ENCODE results near the gene TMED5. TPM values are rescaled to one million over a fixed set of nuclear protein-coding genes. Genes with fewer than 3 reads are reported as not detected.

The TMED5 gene
- total RNA-seq, 1 experiment from 2014 or later: 32.6 TPM

GRCh38 chr1:93200714-93201113 lies 20.5 kb upstream of the TMED5 start:
- Histone ChIP-seq H2AFZ (ENCODE audit: low read depth, low read length, poor library complexity, severe bottlenecking) (no peak overlapping the region), H4K20me1 (ENCODE audit: insufficient read depth) (no peaks in the 10 kb centered on the region), H3K9me2 (ENCODE audit: insufficient read depth) (no peaks in the 10 kb centered on the region), H3K27ac (ENCODE audit: low read depth, low read length) (no peak overlapping the region), H3K79me2 (ENCODE audit: insufficient read depth, low read length) (no peaks in the 10 kb centered on the region), H3K27me3 (ENCODE audit: insufficient read depth, low read length) (no peaks in the 10 kb centered on the region), H3K4me2 (ENCODE audit: low read length) (no peak overlapping the region), H3K4me3 (replicated peaks in 1 of 2; ENCODE audit: low read depth in 1 of 2, low read length in 2 of 2) (no peak overlapping the region), H3K36me3 (ENCODE audit: control insufficient read depth in 1 of 2, insufficient read depth in 2 of 2, low read length in 2 of 2) (peaks cover 13 to 17% of the 10 kb centered on the region in 2 experiments; a peak in 1 of 4 replicates), H3K9ac (ENCODE audit: low read length) (no peak overlapping the region), H3K9me3 (ENCODE audit: control insufficient read depth in 1 of 2, insufficient read depth in 1 of 2, low read depth in 1 of 2, low read length in 2 of 2) (no peaks in the 10 kb centered on the region), H3K4me1 (ENCODE audit: control insufficient read depth in 1 of 2, insufficient read depth in 2 of 2, low read length in 2 of 2) (no peaks in the 10 kb centered on the region)
- ChIA-PET POLR2A (no interaction called here), RAD21 (ENCODE audit: low non-redundant PET in 1 of 2, low total read pairs in 2 of 2, uncharacterized antibody in 2 of 2, unreplicated experiment in 2 of 2) (no interaction called here), CTCF (no interaction called here)
- no peak for DNase-seq (ENCODE audit: low read depth, low spot score)
- no TSS peak for BruUV-seq (replicated peaks)
- ATAC-seq: no peak
- TF ChIP-seq TCF7L2 (IDR thresholded peaks at IDR 0.05; ENCODE audit: borderline replicate concordance, extremely low read depth, insufficient read depth, insufficient read length) (no peak), ELF1 (IDR thresholded peaks at IDR 0.05; ENCODE audit: borderline replicate concordance, low read depth) (no peak), YY1 (IDR thresholded peaks at IDR 0.05; ENCODE audit: extremely low read depth, insufficient replicate concordance, low read depth, low read length) (no peak), CEBPB (IDR thresholded peaks at IDR 0.05; ENCODE audit: low read depth) (no peak), CBX3 (IDR thresholded peaks at IDR 0.05; ENCODE audit: low read depth) (no peak), POLR2AphosphoS5 (IDR thresholded peaks at IDR 0.05; ENCODE audit: low read depth, low read length) (no peak), ZFX (IDR thresholded peaks at IDR 0.05) (no peak), ZNF274 (IDR thresholded peaks at IDR 0.05; ENCODE audit: low read depth, low read length) (no peak), ZBTB33 (IDR thresholded peaks at IDR 0.05; ENCODE audit: extremely low read depth, insufficient replicate concordance, low read length) (no peak), SP1 (IDR thresholded peaks at IDR 0.05; ENCODE audit: low read depth) (no peak), CTCF (IDR thresholded peaks at IDR 0.05 in 2 of 3, conservative IDR thresholded peaks at IDR 0.05 in 1 of 3; ENCODE audit: borderline replicate concordance in 1 of 3, insufficient read depth in 1 of 3, low read depth in 2 of 3, low read length in 2 of 3) (no peak), JUND (IDR thresholded peaks at IDR 0.05) (no peak), RAD21 (IDR thresholded peaks at IDR 0.05; ENCODE audit: low read depth) (no peak)
- intact Hi-C loops (cut with micrococcal nuclease): no loop called here

Data from HCT116 (cell line).